ENCODE results near the gene CEP112. TPM values are rescaled to one million over a fixed set of nuclear protein-coding genes. Genes with fewer than 3 reads are reported as not detected.

The CEP112 gene
- total and polyA plus RNA-seq, 4 donors, result 1.1 to 4.9 (median 1.4) TPM

DNA sequence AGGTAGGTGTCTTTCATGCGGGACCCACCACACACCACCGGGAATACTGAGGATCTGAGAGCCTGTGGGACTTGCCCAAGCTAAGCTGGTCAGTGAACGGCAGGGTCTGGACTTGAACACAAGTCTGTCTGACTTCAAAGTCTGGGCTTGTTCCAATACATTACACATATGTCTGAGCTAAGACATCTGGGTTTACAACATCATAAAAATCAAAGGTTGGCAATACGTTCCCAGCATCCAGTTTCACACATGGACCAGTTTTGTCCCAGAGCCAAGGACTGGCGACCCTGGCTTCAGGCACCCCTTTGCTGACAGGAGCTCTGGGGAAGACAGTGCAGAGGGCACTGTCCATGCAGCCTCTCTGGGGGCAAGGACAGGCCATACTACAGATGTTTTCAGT lies 602.6 kb downstream of the CEP112 start:
- WGBS, result 87% methylated on average over 5 of the region's 5 CpGs
- DNase-seq (ENCODE audit: low spot score), result no peak
- Histone ChIP-seq H3K4me3 (ENCODE audit: low read depth in 1 of 3, low read length in 3 of 3) (no peak overlapping the region), H3K27ac (ENCODE audit: low read depth in 1 of 2, low read length in 2 of 2) (no peak overlapping the region), H3K4me1 (ENCODE audit: control insufficient read depth in 4 of 4, insufficient read depth in 4 of 4, low read length in 3 of 4) (no peaks in the 10 kb centered on the region), H3K9ac (ENCODE audit: low read depth in 1 of 2, low read length in 2 of 2) (no peak overlapping the region), H3K36me3 (ENCODE audit: control insufficient read depth in 4 of 4, insufficient read depth in 3 of 4, low read depth in 1 of 4, low read length in 3 of 4) (no peaks in the 10 kb centered on the region), H3K27me3 (ENCODE audit: control insufficient read depth in 4 of 4, insufficient read depth in 4 of 4, low read length in 3 of 4) (no peaks in the 10 kb centered on the region), H3K9me3 (ENCODE audit: control insufficient read depth in 4 of 4, low read length in 3 of 4) (no peaks in the 10 kb centered on the region)
- TF ChIP-seq ATF3 (IDR thresholded peaks at IDR 0.05), result no peak
- TF ChIP-seq GABPA (IDR thresholded peaks at IDR 0.05 in 1 of 2, conservative IDR thresholded peaks at IDR 0.05 in 1 of 2), result no peak
- TF ChIP-seq EGR1 (IDR thresholded peaks at IDR 0.05; ENCODE audit: low read depth in 2 of 2), result no peak
- no peak for TF ChIP-seq RAD21 (IDR thresholded peaks at IDR 0.05)
- no peak for TF ChIP-seq TAF1 (conservative IDR thresholded peaks at IDR 0.05)
- no peak for TF ChIP-seq NR2F2 (IDR thresholded peaks at IDR 0.05)
- no peak for TF ChIP-seq RXRA (IDR thresholded peaks at IDR 0.05)
- no peak for TF ChIP-seq ZBTB33 (IDR thresholded peaks at IDR 0.05)

- H3K27ac ChIP-seq (ENCODE audit: low read depth in 1 of 2, low read length in 2 of 2), result no peak overlapping the region
Observed at GRCh38 chr17:65588181-65588808, 603.6 kb downstream of the CEP112 start.

More at GRCh38 chr17:65588181-65588808, 603.6 kb downstream of the CEP112 start:
- H3K4me1 ChIP-seq (ENCODE audit: control insufficient read depth in 4 of 4, insufficient read depth in 4 of 4, low read length in 3 of 4), result no peaks in the 10 kb centered on the region
- 82% methylated on average over 9 of the region's 9 CpGs for WGBS
- no peaks in the 10 kb centered on the region for H3K9me3 ChIP-seq (ENCODE audit: control insufficient read depth in 4 of 4, low read length in 3 of 4)
- no peak for TF ChIP-seq RXRA (IDR thresholded peaks at IDR 0.05)
- TF ChIP-seq NR2F2 (IDR thresholded peaks at IDR 0.05), result no peak
- no peak for TF ChIP-seq HNF4A (conservative IDR thresholded peaks at IDR 0.05)
- no peak for TF ChIP-seq TAF1 (conservative IDR thresholded peaks at IDR 0.05)
- TF ChIP-seq RAD21 (IDR thresholded peaks at IDR 0.05), result no peak
- TF ChIP-seq ZBTB33 (IDR thresholded peaks at IDR 0.05), result no peak
- no peak for TF ChIP-seq MAX (IDR thresholded peaks at IDR 0.05)
- TF ChIP-seq FOXA1 (IDR thresholded peaks at IDR 0.05), result no peak
- TF ChIP-seq YY1 (IDR thresholded peaks at IDR 0.05), result no peak
- no peak for TF ChIP-seq JUND (IDR thresholded peaks at IDR 0.05)
- no peak for TF ChIP-seq FOXA2 (IDR thresholded peaks at IDR 0.05)
- TF ChIP-seq CTCF (IDR thresholded peaks at IDR 0.05; ENCODE audit: low read depth, low read length, missing input control), result no peak
- no peak for TF ChIP-seq HNF4G (IDR thresholded peaks at IDR 0.05)
- TF ChIP-seq GABPA (IDR thresholded peaks at IDR 0.05 in 1 of 2, conservative IDR thresholded peaks at IDR 0.05 in 1 of 2), result no peak
- no peak for TF ChIP-seq EGR1 (IDR thresholded peaks at IDR 0.05; ENCODE audit: low read depth in 2 of 2)
- TF ChIP-seq SP1 (IDR thresholded peaks at IDR 0.05), result no peak
- no peaks in the 10 kb centered on the region for H3K36me3 ChIP-seq (ENCODE audit: control insufficient read depth in 4 of 4, insufficient read depth in 3 of 4, low read depth in 1 of 4, low read length in 3 of 4)
- no peak overlapping the region for H3K4me3 ChIP-seq (ENCODE audit: low read depth in 1 of 3, low read length in 3 of 3)
- DNase-seq (ENCODE audit: low spot score), result no peak
- no peak overlapping the region for H3K9ac ChIP-seq (ENCODE audit: low read depth in 1 of 2, low read length in 2 of 2)
- no peaks in the 10 kb centered on the region for H3K27me3 ChIP-seq (ENCODE audit: control insufficient read depth in 4 of 4, insufficient read depth in 4 of 4, low read length in 3 of 4)

Data from liver (tissue), 9 donors.